ENCODE measurements around the gene ANKS4B.

- TF ChIP-seq EZH2phosphoT487 (IDR thresholded peaks at IDR 0.05; ENCODE audit: insufficient read depth, low read depth) (no peak), EZH2 (IDR thresholded peaks at IDR 0.05; ENCODE audit: insufficient read depth, poor library complexity, severe bottlenecking) (no peak)
These were observed 31.8 kb downstream of the ANKS4B start for GRCh38 chr16:21265104-21265837.
